Measurements from ENCODE around the gene ZNF488. TPM values are rescaled to one million over a fixed set of nuclear protein-coding genes. Genes with fewer than 3 reads are reported as not detected.

The ZNF488 gene
- total RNA-seq, 1 experiment from 2014 or later = 11.8 TPM

- in situ Hi-C loops (cut with HindIII; ENCODE audit: low pct_unique_long_range_greater_than_20kb, low sequenced_read_pairs) (no loop called here), intact Hi-C loops (cut with micrococcal nuclease; ENCODE audit: unreplicated experiment) (no loop called here)
- Histone ChIP-seq H3K27me3 (ENCODE audit: control insufficient read depth, insufficient read depth, low read length) (no peaks in the 10 kb centered on the region), H3K36me3 (ENCODE audit: control insufficient read depth, insufficient read depth, low read length) (no peaks in the 10 kb centered on the region), H3K9me3 (ENCODE audit: control insufficient read depth, insufficient read depth, low read depth, low read length) (no peaks in the 10 kb centered on the region), H3K4me3 (ENCODE audit: low read depth in 2 of 2, low read length in 2 of 2) (peak overlapping the region; percentile 47 to 62), H3K4me1 (ENCODE audit: control insufficient read depth, insufficient read depth, low read length) (peaks cover 76% of the 10 kb centered on the region), H3K27ac (ENCODE audit: low read length) (peak overlapping the region; percentile 75)
- peak; percentile 81 for DNase-seq (ENCODE audit: low read depth, low spot score)
- BruUV-seq (replicated peaks) = no TSS peak
- peak; percentile 71 for ATAC-seq
- TF ChIP-seq POLR2AphosphoS5 (IDR thresholded peaks at IDR 0.05; ENCODE audit: low read depth, low read length) = peak; percentile 74
- no peak for TF ChIP-seq TCF7L2 (IDR thresholded peaks at IDR 0.05; ENCODE audit: low read depth, low read length)
- ChIA-PET POLR2A (no interaction called here), CTCF (interaction anchor here (0.6 kb wide), 1 partner anchor 30 kb away, joined by 3 read pairs; no protein-coding TSS in a partner anchor)
These were observed 23.0 kb upstream of the ZNF488 start for GRCh38 chr10:47406870-47407691.

DNA sequence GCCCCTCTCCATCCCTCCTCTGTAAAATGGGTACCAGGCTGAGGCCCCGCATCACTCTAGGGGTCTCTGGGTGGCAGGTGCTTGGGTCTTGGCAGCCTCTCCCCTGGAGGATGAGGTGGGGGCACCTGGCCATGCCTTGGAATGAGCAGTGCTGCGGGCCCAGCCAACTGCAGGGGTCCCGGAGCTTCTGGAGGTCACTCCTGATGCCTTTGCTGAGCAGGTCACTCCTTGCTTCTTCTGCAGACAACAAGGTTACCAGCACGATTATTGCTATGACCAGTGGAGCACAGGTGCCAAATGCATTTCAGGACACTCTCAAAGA, 22.4 kb upstream of the ZNF488 start:
- H3K27me3 ChIP-seq (ENCODE audit: control insufficient read depth, insufficient read depth, low read length) = no peaks in the 10 kb centered on the region

More for the DNA sequence above, 22.4 kb upstream of the ZNF488 start:
- intact Hi-C loops (cut with micrococcal nuclease; ENCODE audit: unreplicated experiment) (no loop called here), in situ Hi-C loops (cut with HindIII; ENCODE audit: low pct_unique_long_range_greater_than_20kb, low sequenced_read_pairs) (no loop called here)
- H3K4me1 ChIP-seq (ENCODE audit: control insufficient read depth, insufficient read depth, low read length) = peaks cover 82% of the 10 kb centered on the region
- ChIA-PET CTCF (no interaction called here), POLR2A (no interaction called here)
- DNase-seq (ENCODE audit: low read depth, low spot score) (no peak), ATAC-seq (no peak)
- peak overlapping the region in 1 of 2 experiments; percentile 0; a peak in 1 of 4 replicates for H3K4me3 ChIP-seq (ENCODE audit: low read depth in 2 of 2, low read length in 2 of 2)
- peak overlapping the region; percentile 75 for H3K27ac ChIP-seq (ENCODE audit: low read length)
- no TSS peak for BruUV-seq (replicated peaks)
- no peaks in the 10 kb centered on the region for H3K36me3 ChIP-seq (ENCODE audit: control insufficient read depth, insufficient read depth, low read length)
- TF ChIP-seq, protein P1, sequence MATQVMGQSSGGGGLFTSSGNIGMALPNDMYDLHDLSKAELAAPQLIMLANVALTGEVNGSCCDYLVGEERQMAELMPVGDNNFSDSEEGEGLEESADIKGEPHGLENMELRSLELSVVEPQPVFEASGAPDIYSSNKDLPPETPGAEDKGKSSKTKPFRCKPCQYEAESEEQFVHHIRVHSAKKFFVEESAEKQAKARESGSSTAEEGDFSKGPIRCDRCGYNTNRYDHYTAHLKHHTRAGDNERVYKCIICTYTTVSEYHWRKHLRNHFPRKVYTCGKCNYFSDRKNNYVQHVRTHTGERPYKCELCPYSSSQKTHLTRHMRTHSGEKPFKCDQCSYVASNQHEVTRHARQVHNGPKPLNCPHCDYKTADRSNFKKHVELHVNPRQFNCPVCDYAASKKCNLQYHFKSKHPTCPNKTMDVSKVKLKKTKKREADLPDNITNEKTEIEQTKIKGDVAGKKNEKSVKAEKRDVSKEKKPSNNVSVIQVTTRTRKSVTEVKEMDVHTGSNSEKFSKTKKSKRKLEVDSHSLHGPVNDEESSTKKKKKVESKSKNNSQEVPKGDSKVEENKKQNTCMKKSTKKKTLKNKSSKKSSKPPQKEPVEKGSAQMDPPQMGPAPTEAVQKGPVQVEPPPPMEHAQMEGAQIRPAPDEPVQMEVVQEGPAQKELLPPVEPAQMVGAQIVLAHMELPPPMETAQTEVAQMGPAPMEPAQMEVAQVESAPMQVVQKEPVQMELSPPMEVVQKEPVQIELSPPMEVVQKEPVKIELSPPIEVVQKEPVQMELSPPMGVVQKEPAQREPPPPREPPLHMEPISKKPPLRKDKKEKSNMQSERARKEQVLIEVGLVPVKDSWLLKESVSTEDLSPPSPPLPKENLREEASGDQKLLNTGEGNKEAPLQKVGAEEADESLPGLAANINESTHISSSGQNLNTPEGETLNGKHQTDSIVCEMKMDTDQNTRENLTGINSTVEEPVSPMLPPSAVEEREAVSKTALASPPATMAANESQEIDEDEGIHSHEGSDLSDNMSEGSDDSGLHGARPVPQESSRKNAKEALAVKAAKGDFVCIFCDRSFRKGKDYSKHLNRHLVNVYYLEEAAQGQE (IDR thresholded peaks at IDR 0.05; ENCODE audit: insufficient read depth in 1 of 2, low read depth in 2 of 2, low read length in 1 of 2) = no peak
- TF ChIP-seq SIN3A (IDR thresholded peaks at IDR 0.05; ENCODE audit: borderline replicate concordance, insufficient read depth, low read depth, low read length) = no peak
- no peak for TF ChIP-seq POLR2AphosphoS5 (IDR thresholded peaks at IDR 0.05; ENCODE audit: low read depth, low read length)
- TF ChIP-seq, protein P2, sequence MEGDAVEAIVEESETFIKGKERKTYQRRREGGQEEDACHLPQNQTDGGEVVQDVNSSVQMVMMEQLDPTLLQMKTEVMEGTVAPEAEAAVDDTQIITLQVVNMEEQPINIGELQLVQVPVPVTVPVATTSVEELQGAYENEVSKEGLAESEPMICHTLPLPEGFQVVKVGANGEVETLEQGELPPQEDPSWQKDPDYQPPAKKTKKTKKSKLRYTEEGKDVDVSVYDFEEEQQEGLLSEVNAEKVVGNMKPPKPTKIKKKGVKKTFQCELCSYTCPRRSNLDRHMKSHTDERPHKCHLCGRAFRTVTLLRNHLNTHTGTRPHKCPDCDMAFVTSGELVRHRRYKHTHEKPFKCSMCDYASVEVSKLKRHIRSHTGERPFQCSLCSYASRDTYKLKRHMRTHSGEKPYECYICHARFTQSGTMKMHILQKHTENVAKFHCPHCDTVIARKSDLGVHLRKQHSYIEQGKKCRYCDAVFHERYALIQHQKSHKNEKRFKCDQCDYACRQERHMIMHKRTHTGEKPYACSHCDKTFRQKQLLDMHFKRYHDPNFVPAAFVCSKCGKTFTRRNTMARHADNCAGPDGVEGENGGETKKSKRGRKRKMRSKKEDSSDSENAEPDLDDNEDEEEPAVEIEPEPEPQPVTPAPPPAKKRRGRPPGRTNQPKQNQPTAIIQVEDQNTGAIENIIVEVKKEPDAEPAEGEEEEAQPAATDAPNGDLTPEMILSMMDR (IDR thresholded peaks at IDR 0.05) = no peak
- TF ChIP-seq TCF7L2 (IDR thresholded peaks at IDR 0.05; ENCODE audit: low read depth, low read length) = no peak
- no peaks in the 10 kb centered on the region for H3K9me3 ChIP-seq (ENCODE audit: control insufficient read depth, insufficient read depth, low read depth, low read length)
